ENCODE data around the gene SNRPA.

GRCh38 chr19:40741527-40742390 is 9.2 kb upstream of the SNRPA start:
- TF ChIP-seq, protein P1, sequence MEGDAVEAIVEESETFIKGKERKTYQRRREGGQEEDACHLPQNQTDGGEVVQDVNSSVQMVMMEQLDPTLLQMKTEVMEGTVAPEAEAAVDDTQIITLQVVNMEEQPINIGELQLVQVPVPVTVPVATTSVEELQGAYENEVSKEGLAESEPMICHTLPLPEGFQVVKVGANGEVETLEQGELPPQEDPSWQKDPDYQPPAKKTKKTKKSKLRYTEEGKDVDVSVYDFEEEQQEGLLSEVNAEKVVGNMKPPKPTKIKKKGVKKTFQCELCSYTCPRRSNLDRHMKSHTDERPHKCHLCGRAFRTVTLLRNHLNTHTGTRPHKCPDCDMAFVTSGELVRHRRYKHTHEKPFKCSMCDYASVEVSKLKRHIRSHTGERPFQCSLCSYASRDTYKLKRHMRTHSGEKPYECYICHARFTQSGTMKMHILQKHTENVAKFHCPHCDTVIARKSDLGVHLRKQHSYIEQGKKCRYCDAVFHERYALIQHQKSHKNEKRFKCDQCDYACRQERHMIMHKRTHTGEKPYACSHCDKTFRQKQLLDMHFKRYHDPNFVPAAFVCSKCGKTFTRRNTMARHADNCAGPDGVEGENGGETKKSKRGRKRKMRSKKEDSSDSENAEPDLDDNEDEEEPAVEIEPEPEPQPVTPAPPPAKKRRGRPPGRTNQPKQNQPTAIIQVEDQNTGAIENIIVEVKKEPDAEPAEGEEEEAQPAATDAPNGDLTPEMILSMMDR (conservative IDR thresholded peaks at IDR 0.05 in 1 of 2, IDR thresholded peaks at IDR 0.05 in 1 of 2; ENCODE audit: extremely low read depth in 1 of 2, insufficient read depth in 1 of 2, low read depth in 1 of 2, low read length in 2 of 2) = no peak
- TF ChIP-seq EZH2 (IDR thresholded peaks at IDR 0.05; ENCODE audit: borderline replicate concordance, low read length) = no peak

Data from mammary epithelial cell (primary cell).